DOHH2 (cell line): ENCODE measurements around the gene CNTNAP2.

Source experiments
- H3F3A ChIP-seq: fragments of 200-600 bp; sonication (generic), shearing (Covaris generic); 2 replicates; pipeline ENCODE4 v1.6.0; 2016; ENCODE audit warnings: antibody characterized with exemption, mild to moderate bottlenecking; ENCODE audit not compliant: control insufficient read depth, insufficient read depth
- H3K27ac ChIP-seq: fragments of 200-600 bp; sonication (generic); 2 replicates; pipeline ENCODE4 v1.5.1; 2014; ENCODE audit warnings: low read depth, mild to moderate bottlenecking, low read length, moderate library complexity
- H3K27me3 ChIP-seq: fragments of 200-600 bp; sonication (generic); 2 replicates; pipeline ENCODE4 v1.6.1; 2014; ENCODE audit warnings: mild to moderate bottlenecking, low read length, mixed read lengths; ENCODE audit not compliant: control insufficient read depth
- H3K36me3 ChIP-seq: fragments of 200-600 bp; sonication (generic); 2 replicates; pipeline ENCODE4 v1.6.1; 2014; ENCODE audit warnings: mild to moderate bottlenecking, low read length, moderate library complexity, mixed read lengths; ENCODE audit not compliant: control insufficient read depth
- H3K4me1 ChIP-seq: fragments of 200-600 bp; sonication (generic); 2 replicates; pipeline ENCODE4 v1.6.1; 2014; ENCODE audit warnings: mild to moderate bottlenecking, low read length, mixed read lengths; ENCODE audit not compliant: control insufficient read depth
- H3K4me2 ChIP-seq: fragments of 200-600 bp; sonication (generic); 2 replicates; pipeline ENCODE4 v1.6.0; 2014; ENCODE audit warnings: mild to moderate bottlenecking, low read length, moderate library complexity
- H3K4me3 ChIP-seq: fragments of 200-600 bp; sonication (generic); 2 replicates; pipeline ENCODE4 v1.5.1; 2014; ENCODE audit warnings: mild to moderate bottlenecking, low read length, mixed read lengths
- H3K79me2 ChIP-seq: fragments of 200-600 bp; sonication (generic); 2 replicates; pipeline ENCODE4 v1.6.1; 2014; ENCODE audit warnings: mild to moderate bottlenecking, low read length, mixed read lengths; ENCODE audit not compliant: control insufficient read depth
- H3K9me2 ChIP-seq: fragments of 200-600 bp; sonication (generic); replicated peaks from 2 replicates; pipeline ENCODE4 v1.6.1; 2014; ENCODE audit warnings: mild to moderate bottlenecking, low read length, mixed read lengths; ENCODE audit not compliant: control insufficient read depth
- H3K9me3 ChIP-seq: fragments of 200-600 bp; sonication (generic); 2 replicates; pipeline ENCODE4 v1.6.1; 2014; ENCODE audit warnings: antibody characterized with exemption, low read length, mixed read lengths; ENCODE audit not compliant: control insufficient read depth, insufficient read depth
- H4K20me1 ChIP-seq: fragments of 200-600 bp; sonication (generic); 2 replicates; pipeline ENCODE4 v1.6.0; 2014; ENCODE audit warnings: low read depth, mild to moderate bottlenecking, antibody characterized with exemption, low read length, moderate library complexity; ENCODE audit not compliant: control insufficient read depth, insufficient read depth
- EZH2phosphoT487 ChIP-seq: fragments of 200-600 bp; sonication (generic); IDR thresholded peaks from 2 replicates; pipeline ENCODE4 v1.6.1; 2017; ENCODE audit warnings: borderline replicate concordance, mild to moderate bottlenecking, antibody characterized with exemption, low read length, moderate library complexity, mixed read lengths
- TF ChIP-seq, protein P1 (sequence below): fragments of 200-600 bp; sonication (generic); IDR thresholded peaks from one replicate; pipeline ENCODE4 v1.5.1; 2014; ENCODE audit warnings: antibody characterized with exemption, mild to moderate bottlenecking, low read depth, low read length; ENCODE audit not compliant: poor library complexity, severe bottlenecking

Gene CNTNAP2

DNA sequence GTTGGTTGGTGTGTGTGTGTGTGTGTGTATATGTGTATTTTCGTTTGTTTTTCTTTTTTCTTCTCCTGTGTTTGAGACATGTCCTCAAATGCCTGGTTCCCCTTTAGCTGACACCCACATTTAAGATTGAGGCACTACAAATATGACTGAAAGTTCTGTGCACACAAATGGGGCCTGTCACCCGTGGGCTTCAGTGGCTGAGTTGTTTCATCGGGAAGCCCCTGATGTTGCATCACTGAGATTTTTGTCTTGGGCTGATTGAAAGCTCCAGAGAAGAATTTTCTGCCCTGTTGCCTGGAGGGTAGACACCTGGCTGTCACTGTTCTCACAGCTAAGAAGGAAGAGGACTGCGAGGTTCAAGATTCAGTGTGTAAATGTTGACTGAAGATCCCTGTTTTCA is 2190.2 kb downstream of the CNTNAP2 start:
- no peaks in the 10 kb centered on the region for H4K20me1 ChIP-seq
- H3K4me3 ChIP-seq, result peak overlapping the region; percentile 67
- peak overlapping the region; percentile 85 for H3K27ac ChIP-seq
- H3K4me1 ChIP-seq, result peaks cover 59% of the 10 kb centered on the region
- peak overlapping the region; percentile 88 for H3K4me2 ChIP-seq
- no peaks in the 10 kb centered on the region for H3K9me2 ChIP-seq
- TF ChIP-seq EZH2phosphoT487, result no peak
- TF ChIP-seq, protein P1, sequence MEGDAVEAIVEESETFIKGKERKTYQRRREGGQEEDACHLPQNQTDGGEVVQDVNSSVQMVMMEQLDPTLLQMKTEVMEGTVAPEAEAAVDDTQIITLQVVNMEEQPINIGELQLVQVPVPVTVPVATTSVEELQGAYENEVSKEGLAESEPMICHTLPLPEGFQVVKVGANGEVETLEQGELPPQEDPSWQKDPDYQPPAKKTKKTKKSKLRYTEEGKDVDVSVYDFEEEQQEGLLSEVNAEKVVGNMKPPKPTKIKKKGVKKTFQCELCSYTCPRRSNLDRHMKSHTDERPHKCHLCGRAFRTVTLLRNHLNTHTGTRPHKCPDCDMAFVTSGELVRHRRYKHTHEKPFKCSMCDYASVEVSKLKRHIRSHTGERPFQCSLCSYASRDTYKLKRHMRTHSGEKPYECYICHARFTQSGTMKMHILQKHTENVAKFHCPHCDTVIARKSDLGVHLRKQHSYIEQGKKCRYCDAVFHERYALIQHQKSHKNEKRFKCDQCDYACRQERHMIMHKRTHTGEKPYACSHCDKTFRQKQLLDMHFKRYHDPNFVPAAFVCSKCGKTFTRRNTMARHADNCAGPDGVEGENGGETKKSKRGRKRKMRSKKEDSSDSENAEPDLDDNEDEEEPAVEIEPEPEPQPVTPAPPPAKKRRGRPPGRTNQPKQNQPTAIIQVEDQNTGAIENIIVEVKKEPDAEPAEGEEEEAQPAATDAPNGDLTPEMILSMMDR, result no peak
- H3K36me3 ChIP-seq, result peaks cover 7% of the 10 kb centered on the region; the same call in 1 of the 2 replicates
- H3K27me3 ChIP-seq, result no peaks in the 10 kb centered on the region
- H3F3A ChIP-seq, result peaks cover 24% of the 10 kb centered on the region
- peaks cover 8% of the 10 kb centered on the region; the same call in 1 of the 2 replicates for H3K9me3 ChIP-seq
- no peaks in the 10 kb centered on the region for H3K79me2 ChIP-seq

DNA sequence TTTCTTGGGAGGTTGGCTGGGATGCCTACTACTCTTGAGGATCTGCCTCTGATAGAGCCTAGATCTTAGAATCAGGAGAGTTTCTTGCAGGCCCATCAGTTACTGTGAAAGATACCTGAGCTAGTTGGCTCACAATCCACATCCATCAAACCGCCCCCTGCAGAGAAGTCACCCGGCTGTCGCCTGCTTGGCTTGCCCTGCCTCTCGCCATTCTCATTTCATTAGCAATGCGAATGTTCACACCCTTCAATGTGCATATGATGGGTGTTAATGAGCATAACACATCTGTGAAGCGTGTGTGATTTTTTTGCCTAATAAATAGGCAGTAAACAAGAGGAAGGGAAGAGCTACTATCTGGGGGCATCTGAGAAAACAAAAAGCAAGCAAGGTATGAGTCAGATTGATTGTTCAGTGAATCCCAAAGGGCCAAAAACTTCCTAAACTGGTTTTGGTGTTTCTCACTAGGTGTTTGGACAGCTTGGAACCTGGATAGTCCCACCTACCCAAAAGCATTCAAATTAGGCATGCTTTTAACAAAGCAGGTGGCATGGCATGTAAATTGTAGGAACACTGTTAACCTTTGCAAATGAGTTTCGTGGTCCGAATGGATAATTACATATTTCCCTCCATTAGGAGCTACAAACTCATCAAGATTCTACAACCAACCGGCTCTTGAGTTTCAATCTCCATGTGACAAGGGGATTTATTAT is 2201.7 kb downstream of the CNTNAP2 start:
- H3K27ac ChIP-seq, result no peak overlapping the region

DNA sequence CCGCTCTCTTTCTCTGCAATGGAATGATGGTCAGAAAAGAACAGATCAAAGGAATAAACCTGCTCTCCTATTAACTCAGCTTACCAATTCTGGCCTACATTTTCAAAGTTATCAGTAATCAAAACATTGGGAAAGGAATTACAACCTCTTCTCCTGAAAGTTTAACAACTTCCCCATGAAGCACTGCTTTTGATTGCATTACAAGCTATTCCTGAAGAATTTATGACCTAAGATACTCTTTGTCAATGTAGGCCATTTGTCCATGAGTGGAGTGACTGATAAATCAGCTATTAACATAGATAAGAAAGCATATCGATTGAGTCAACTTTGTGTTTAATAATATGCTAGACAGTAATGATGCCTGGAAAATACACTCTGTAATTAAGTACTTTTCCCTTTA is 2202.2 kb downstream of the CNTNAP2 start:
- peaks cover 11% of the 10 kb centered on the region for H3K4me1 ChIP-seq
- no peaks in the 10 kb centered on the region for H3K79me2 ChIP-seq
- no peaks in the 10 kb centered on the region for H3K36me3 ChIP-seq
- no peaks in the 10 kb centered on the region for H3K27me3 ChIP-seq
- no peak overlapping the region for H3K27ac ChIP-seq
- no peak overlapping the region for H3K4me3 ChIP-seq
- H3K9me2 ChIP-seq, result peaks cover 2% of the 10 kb centered on the region; the same call in 1 of the 2 replicates
- no peaks in the 10 kb centered on the region for H3K9me3 ChIP-seq
- no peak overlapping the region for H3K4me2 ChIP-seq
- H3F3A ChIP-seq, result no peaks in the 10 kb centered on the region
- H4K20me1 ChIP-seq, result no peaks in the 10 kb centered on the region
- TF ChIP-seq, protein P1, result no peak
- TF ChIP-seq EZH2phosphoT487, result no peak

More for the DNA sequence above, 2201.7 kb downstream of the CNTNAP2 start:
- H3K9me2 ChIP-seq, result peaks cover 2% of the 10 kb centered on the region; the same call in 1 of the 2 replicates
- H3F3A ChIP-seq, result no peaks in the 10 kb centered on the region
- no peaks in the 10 kb centered on the region for H3K79me2 ChIP-seq
- H3K4me1 ChIP-seq, result peaks cover 11% of the 10 kb centered on the region
- H3K27me3 ChIP-seq, result no peaks in the 10 kb centered on the region
- no peaks in the 10 kb centered on the region for H4K20me1 ChIP-seq
- no peak overlapping the region for H3K4me3 ChIP-seq
- H3K9me3 ChIP-seq, result no peaks in the 10 kb centered on the region
- no peak for TF ChIP-seq EZH2phosphoT487
- TF ChIP-seq, protein P1, result no peak
- H3K36me3 ChIP-seq, result no peaks in the 10 kb centered on the region
- no peak overlapping the region for H3K4me2 ChIP-seq
